Vagina (tissue), 2 donors: ENCODE data around the gene TMOD3.

Experiments used
- CTCF ChIP-seq, 3 experiments: fragments of 450-650 bp in 2 of 3; fragments of 200-600 bp in 1 of 3; sonication (generic) in 1 of 3; IDR thresholded peaks; one replicate each; pipeline ENCODE4 v1.5.1; 2017 to 2019; ENCODE audit warnings: antibody characterized with exemption in 3 of 3, mild to moderate bottlenecking in 2 of 3, moderate library complexity in 2 of 3
- POLR2A ChIP-seq, 2 donors: fragments of 450-650 bp; IDR thresholded peaks; one replicate each; pipeline ENCODE4 v1.6.1; 2017; ENCODE audit warnings: antibody characterized with exemption in 2 of 2, mild to moderate bottlenecking in 2 of 2, moderate library complexity in 2 of 2
- POLR2AphosphoS5 ChIP-seq, 2 donors: sonication (generic); formaldehyde crosslinking; IDR thresholded peaks; one replicate each; pipeline ENCODE4 v1.9.0; 2017; ENCODE audit warnings: antibody characterized with exemption in 2 of 2, mild to moderate bottlenecking in 2 of 2, low read depth in 1 of 2; ENCODE audit not compliant: insufficient read depth in 1 of 2

GRCh38 chr15:51833772-51834171, 4.3 kb downstream of the TMOD3 start:
- TF ChIP-seq POLR2A (IDR thresholded peaks at IDR 0.05) (no peak), CTCF (IDR thresholded peaks at IDR 0.05) (no peak), POLR2AphosphoS5 (IDR thresholded peaks at IDR 0.05; ENCODE audit: insufficient read depth in 1 of 2, low read depth in 1 of 2) (no peak)
